HL-60 (cell line): Measurements from ENCODE around the gene EHBP1L1.

ENCODE experiments used
- DNase-seq, 2 experiments: peaks; one replicate each; pipeline ENCODE4 v3.0.0-alpha.2; 2010 to 2020; ENCODE audit warnings: low read depth in 1 of 2, low spot score in 1 of 2
- H3K27ac ChIP-seq: fragments of 250-450 bp; sonication (Bioruptor Pico); replicated peaks from 2 replicates; pipeline ENCODE4 v1.5.1; 2020; ENCODE audit warnings: mild to moderate bottlenecking, moderate library complexity
- H3K27me3 ChIP-seq: fragments of 250-450 bp; sonication (Bioruptor Pico); 2 replicates; pipeline ENCODE4 v1.5.1; 2021; ENCODE audit warnings: mild to moderate bottlenecking, moderate library complexity; ENCODE audit not compliant: insufficient read depth, poor library complexity, severe bottlenecking
- H3K4me3 ChIP-seq: replicated peaks from 2 replicates; pipeline ENCODE4 v1.5.1; 2011; ENCODE audit warnings: mild to moderate bottlenecking, control low read depth, low read length; ENCODE audit not compliant: insufficient read depth
- GABPA ChIP-seq: IDR thresholded peaks from 2 replicates; pipeline ENCODE4 v1.6.1; 2012; ENCODE audit warnings: low read depth
- POLR2AphosphoS5 ChIP-seq: IDR thresholded peaks from 2 replicates; pipeline ENCODE4 v1.6.1; 2012; ENCODE audit warnings: low read depth
- SPI1 ChIP-seq: IDR thresholded peaks from 2 replicates; pipeline ENCODE4 v1.6.1; 2012; ENCODE audit warnings: low read depth, mild to moderate bottlenecking, borderline replicate concordance
- TF ChIP-seq, protein P1 (sequence below): IDR thresholded peaks from one replicate; pipeline ENCODE4 v1.5.1; 2011; ENCODE audit warnings: low read length, control low read depth, inconsistent platforms; ENCODE audit not compliant: insufficient read depth
- TF ChIP-seq, protein P2 (sequence below): IDR thresholded peaks from 2 replicates; pipeline ENCODE4 v1.6.1; 2012; ENCODE audit warnings: low read depth; ENCODE audit not compliant: insufficient replicate concordance

Gene EHBP1L1

GRCh38 chr11:65584723-65585171, 8.9 kb downstream of the EHBP1L1 start:
- Histone ChIP-seq H3K27ac (no peak overlapping the region), H3K4me3 (no peak overlapping the region), H3K27me3 (no peaks in the 10 kb centered on the region)
- TF ChIP-seq POLR2AphosphoS5 (no peak), SPI1 (no peak), GABPA (no peak)
- TF ChIP-seq, protein P1, sequence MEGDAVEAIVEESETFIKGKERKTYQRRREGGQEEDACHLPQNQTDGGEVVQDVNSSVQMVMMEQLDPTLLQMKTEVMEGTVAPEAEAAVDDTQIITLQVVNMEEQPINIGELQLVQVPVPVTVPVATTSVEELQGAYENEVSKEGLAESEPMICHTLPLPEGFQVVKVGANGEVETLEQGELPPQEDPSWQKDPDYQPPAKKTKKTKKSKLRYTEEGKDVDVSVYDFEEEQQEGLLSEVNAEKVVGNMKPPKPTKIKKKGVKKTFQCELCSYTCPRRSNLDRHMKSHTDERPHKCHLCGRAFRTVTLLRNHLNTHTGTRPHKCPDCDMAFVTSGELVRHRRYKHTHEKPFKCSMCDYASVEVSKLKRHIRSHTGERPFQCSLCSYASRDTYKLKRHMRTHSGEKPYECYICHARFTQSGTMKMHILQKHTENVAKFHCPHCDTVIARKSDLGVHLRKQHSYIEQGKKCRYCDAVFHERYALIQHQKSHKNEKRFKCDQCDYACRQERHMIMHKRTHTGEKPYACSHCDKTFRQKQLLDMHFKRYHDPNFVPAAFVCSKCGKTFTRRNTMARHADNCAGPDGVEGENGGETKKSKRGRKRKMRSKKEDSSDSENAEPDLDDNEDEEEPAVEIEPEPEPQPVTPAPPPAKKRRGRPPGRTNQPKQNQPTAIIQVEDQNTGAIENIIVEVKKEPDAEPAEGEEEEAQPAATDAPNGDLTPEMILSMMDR, result no peak
- TF ChIP-seq, protein P2, sequence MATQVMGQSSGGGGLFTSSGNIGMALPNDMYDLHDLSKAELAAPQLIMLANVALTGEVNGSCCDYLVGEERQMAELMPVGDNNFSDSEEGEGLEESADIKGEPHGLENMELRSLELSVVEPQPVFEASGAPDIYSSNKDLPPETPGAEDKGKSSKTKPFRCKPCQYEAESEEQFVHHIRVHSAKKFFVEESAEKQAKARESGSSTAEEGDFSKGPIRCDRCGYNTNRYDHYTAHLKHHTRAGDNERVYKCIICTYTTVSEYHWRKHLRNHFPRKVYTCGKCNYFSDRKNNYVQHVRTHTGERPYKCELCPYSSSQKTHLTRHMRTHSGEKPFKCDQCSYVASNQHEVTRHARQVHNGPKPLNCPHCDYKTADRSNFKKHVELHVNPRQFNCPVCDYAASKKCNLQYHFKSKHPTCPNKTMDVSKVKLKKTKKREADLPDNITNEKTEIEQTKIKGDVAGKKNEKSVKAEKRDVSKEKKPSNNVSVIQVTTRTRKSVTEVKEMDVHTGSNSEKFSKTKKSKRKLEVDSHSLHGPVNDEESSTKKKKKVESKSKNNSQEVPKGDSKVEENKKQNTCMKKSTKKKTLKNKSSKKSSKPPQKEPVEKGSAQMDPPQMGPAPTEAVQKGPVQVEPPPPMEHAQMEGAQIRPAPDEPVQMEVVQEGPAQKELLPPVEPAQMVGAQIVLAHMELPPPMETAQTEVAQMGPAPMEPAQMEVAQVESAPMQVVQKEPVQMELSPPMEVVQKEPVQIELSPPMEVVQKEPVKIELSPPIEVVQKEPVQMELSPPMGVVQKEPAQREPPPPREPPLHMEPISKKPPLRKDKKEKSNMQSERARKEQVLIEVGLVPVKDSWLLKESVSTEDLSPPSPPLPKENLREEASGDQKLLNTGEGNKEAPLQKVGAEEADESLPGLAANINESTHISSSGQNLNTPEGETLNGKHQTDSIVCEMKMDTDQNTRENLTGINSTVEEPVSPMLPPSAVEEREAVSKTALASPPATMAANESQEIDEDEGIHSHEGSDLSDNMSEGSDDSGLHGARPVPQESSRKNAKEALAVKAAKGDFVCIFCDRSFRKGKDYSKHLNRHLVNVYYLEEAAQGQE, result no peak
- DNase-seq, result no peak

DNA sequence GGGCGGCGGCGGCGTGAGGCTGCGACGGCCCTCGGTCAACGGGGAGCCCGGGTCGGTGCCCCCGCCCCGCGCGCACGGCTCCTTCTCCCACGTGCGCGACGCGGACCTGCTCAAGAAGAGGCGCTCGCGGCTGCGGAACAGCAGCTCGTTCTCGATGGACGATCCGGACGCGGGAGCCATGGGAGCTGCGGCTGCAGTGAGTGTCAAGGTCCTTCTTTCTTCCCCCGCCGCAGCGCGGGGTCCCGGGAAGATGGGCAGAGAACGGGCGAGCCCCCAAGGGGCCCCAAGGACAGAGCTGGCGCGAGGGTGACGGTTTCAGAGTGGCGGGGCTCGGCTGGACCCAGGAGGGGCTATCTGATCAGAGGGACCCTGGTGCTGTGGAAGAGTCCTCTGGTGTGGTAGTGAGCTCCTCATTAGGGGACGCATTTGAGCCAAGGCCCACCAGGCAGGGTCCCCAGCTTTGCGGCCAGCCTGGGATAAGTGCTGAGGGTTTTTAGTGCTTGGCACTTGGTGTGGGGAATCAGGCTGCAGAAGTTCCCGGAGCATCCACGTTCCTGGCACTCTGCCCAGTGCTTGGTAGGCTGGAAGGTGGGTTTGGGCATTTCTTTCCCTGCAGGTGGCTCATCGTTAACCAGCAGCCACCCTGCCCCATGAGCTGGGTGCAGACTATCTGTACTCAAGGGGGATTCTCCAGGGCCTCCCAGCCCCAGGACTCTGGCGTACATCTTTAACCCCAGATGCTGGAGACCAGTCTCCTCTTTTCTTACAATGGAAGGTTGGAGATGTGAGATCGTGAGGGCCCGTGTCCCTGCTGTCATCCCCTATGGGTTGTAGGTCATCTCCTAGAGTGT, 9.8 kb downstream of the EHBP1L1 start:
- Histone ChIP-seq H3K27me3 (no peaks in the 10 kb centered on the region), H3K4me3 (no peak overlapping the region), H3K27ac (no peak overlapping the region)
- DNase-seq, result no peak
- TF ChIP-seq, protein P2, result no peak
- TF ChIP-seq GABPA, result no peak
- no peak for TF ChIP-seq SPI1
- TF ChIP-seq, protein P1, result no peak
- no peak for TF ChIP-seq POLR2AphosphoS5

- TF ChIP-seq POLR2AphosphoS5 (no peak), GABPA (no peak), SPI1 (no peak)
- TF ChIP-seq, protein P1, result no peak
- TF ChIP-seq, protein P2, result no peak
- H3K27ac ChIP-seq, result no peak overlapping the region
- H3K27me3 ChIP-seq, result no peaks in the 10 kb centered on the region
- no peak overlapping the region for H3K4me3 ChIP-seq
- DNase-seq, result no peak
Observed at GRCh38 chr11:65586247-65586630, 10.4 kb downstream of the EHBP1L1 start.
